MM.1S (cell line): ENCODE measurements around the gene ZNF35.

Experiments used
- EZH2 ChIP-seq: fragments of 300-600 bp; sonication (generic); optimal IDR thresholded peaks from 2 replicates; pipeline ENCODE3; 2017; ENCODE audit warnings: low read depth, mild to moderate bottlenecking, antibody characterized with exemption, low read length, mixed read lengths
- EZH2phosphoT487 ChIP-seq: fragments of 300-600 bp; sonication (generic); IDR thresholded peaks from 2 replicates; pipeline ENCODE4 v1.6.1; 2018; ENCODE audit warnings: antibody characterized with exemption, low read length
- TF ChIP-seq, protein P1 (sequence below): fragments of 300-600 bp; sonication (generic); IDR thresholded peaks from 2 replicates; pipeline ENCODE4 v1.5.1; 2016; ENCODE audit warnings: antibody characterized with exemption, low read length, mixed read lengths

GRCh38 chr3:44674211-44674610 lies 25.7 kb downstream of the ZNF35 start:
- TF ChIP-seq EZH2phosphoT487 (no peak), EZH2 (no peak)
- TF ChIP-seq, protein P1, sequence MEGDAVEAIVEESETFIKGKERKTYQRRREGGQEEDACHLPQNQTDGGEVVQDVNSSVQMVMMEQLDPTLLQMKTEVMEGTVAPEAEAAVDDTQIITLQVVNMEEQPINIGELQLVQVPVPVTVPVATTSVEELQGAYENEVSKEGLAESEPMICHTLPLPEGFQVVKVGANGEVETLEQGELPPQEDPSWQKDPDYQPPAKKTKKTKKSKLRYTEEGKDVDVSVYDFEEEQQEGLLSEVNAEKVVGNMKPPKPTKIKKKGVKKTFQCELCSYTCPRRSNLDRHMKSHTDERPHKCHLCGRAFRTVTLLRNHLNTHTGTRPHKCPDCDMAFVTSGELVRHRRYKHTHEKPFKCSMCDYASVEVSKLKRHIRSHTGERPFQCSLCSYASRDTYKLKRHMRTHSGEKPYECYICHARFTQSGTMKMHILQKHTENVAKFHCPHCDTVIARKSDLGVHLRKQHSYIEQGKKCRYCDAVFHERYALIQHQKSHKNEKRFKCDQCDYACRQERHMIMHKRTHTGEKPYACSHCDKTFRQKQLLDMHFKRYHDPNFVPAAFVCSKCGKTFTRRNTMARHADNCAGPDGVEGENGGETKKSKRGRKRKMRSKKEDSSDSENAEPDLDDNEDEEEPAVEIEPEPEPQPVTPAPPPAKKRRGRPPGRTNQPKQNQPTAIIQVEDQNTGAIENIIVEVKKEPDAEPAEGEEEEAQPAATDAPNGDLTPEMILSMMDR: no peak
